ENCODE measurements around the gene PIF1.

- TF ChIP-seq CTCF (IDR thresholded peaks at IDR 0.05; ENCODE audit: insufficient read depth, low read length) = no peak
- no peak for TF ChIP-seq GABPA (IDR thresholded peaks at IDR 0.05; ENCODE audit: low read depth)
Observed at GRCh38 chr15:64847016-64847415, 21.6 kb upstream of the PIF1 start.

Measured in HL-60 (cell line).